ENCODE results near the gene CCL20.

- TF ChIP-seq ZNF138 (tag by site-specific recombination; IDR thresholded peaks at IDR 0.05; ENCODE audit: borderline replicate concordance) (no peak), ZBTB21 (tag by site-specific recombination; IDR thresholded peaks at IDR 0.05) (no peak), KLF17 (tag by site-specific recombination; IDR thresholded peaks at IDR 0.05) (no peak), ZBTB26 (tag by site-specific recombination; optimal IDR thresholded peaks at IDR 0.05) (no peak), CTCF (tag by site-specific recombination; IDR thresholded peaks at IDR 0.05) (no peak), ZNF768 (tag by site-specific recombination; IDR thresholded peaks at IDR 0.05) (no peak), REST (tag by site-specific recombination; IDR thresholded peaks at IDR 0.05) (no peak), BCL6B (tag by site-specific recombination; IDR thresholded peaks at IDR 0.05) (no peak), ZNF639 (tag by site-specific recombination; IDR thresholded peaks at IDR 0.05) (no peak), ZNF510 (tag by site-specific recombination; IDR thresholded peaks at IDR 0.05; ENCODE audit: insufficient replicate concordance) (no peak), ZBTB7A (tag by site-specific recombination; IDR thresholded peaks at IDR 0.05; ENCODE audit: low read depth) (no peak), ZNF670 (tag by site-specific recombination; IDR thresholded peaks at IDR 0.05; ENCODE audit: low read depth) (no peak), MEIS1 (CRISPR knock-in tag; IDR thresholded peaks at IDR 0.05; ENCODE audit: borderline replicate concordance) (no peak)
These were observed 7.7 kb downstream of the CCL20 start for GRCh38 chr2:227821043-227821942.
